Measurements from ENCODE around the gene GSTK1.
"Not testable (repeated sequence)": the region's sequence is repeated elsewhere in the genome, so short reads cannot be mapped to it uniquely, and the experiment has no call there.

Gene GSTK1

DNA sequence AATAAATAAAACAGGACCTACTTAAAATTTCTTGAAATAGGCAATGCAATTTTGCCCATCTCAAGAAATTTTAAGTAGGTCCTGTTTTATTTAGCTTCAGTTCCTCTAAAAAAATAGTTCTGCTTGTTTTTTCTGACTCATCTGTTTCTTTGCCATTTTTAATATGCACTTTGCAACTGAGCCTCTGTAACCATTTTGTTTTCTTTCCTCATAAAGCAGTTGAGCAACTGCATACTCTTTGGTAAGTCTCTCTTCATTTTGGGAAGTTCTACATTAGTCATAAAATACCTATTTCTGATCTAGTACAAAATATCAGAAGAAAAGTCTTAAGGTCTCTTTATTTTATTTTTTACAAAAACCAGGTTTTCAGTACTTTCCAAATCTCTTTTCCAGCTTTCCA lies 23.4 kb upstream of the GSTK1 start:
- DNase-seq: no peak

- DNase-seq: peak; percentile 83
These were observed 22.7 kb upstream of the GSTK1 start for GRCh38 chr7:143240291-143241168.

GRCh38 chr7:143242306-143242705 lies 20.9 kb upstream of the GSTK1 start:
- DNase-seq: no peak

- no peak for DNase-seq
These were observed 20.1 kb upstream of the GSTK1 start for GRCh38 chr7:143243111-143243510.

GRCh38 chr7:143243614-143244013 lies 19.6 kb upstream of the GSTK1 start:
- no peak for DNase-seq

DNA sequence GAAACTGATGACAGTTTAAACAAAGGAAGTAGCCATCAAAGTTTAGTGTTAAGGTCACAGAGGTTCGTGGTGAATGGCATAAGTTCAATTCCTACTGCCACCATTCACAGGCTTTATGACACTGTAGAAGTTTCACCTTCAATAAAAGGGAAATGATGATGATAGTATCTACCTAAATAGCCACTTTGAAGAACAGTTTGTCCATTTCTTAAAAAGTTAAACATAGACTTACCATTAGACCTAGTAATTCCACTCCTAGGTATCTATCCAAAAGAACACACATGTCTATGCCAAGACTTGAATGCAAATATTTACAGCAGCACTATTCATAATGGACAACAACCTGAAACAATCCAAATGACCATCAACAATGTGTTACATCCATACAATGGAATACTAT lies 18.9 kb upstream of the GSTK1 start:
- DNase-seq: no peak

DNA sequence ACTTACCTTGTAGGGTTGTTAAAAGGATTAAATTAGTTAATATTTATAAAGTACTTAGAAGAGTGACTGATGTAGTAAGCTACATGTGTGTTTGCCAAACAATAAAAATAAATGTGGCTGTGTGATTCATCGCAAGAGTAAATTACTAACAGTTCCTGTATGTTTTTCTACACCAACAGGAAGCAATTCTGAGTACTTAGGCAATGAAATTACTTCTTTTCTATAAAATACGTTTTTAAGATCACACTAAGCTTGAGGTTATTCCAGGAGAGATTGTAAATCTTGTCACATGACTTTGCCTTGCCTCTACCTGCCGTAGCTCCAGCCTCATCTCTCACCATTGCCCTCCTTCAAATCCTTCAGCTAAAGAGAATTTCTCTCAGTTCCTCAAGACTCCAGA lies 18.1 kb upstream of the GSTK1 start:
- DNase-seq: no peak

DNA sequence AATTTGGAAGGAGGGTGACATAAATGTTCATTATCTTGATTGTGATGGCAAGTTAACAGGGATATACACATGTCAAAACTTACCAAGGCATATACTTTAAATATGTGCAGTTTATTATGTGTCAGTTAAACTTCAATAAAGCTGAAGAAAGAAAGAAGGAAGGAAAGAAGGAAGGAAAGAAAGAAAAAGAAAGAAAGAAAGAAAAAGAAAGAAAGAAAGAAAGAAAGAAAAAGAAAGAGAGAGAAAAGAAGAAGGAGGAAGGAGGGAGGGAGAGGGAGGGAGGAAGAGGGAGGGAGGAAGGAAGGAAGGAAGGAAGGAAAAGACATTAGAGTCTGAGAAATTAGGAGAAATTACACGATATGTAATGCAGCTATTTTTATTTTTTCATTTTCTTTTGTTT lies 15.9 kb upstream of the GSTK1 start:
- no peak for DNase-seq

DNA sequence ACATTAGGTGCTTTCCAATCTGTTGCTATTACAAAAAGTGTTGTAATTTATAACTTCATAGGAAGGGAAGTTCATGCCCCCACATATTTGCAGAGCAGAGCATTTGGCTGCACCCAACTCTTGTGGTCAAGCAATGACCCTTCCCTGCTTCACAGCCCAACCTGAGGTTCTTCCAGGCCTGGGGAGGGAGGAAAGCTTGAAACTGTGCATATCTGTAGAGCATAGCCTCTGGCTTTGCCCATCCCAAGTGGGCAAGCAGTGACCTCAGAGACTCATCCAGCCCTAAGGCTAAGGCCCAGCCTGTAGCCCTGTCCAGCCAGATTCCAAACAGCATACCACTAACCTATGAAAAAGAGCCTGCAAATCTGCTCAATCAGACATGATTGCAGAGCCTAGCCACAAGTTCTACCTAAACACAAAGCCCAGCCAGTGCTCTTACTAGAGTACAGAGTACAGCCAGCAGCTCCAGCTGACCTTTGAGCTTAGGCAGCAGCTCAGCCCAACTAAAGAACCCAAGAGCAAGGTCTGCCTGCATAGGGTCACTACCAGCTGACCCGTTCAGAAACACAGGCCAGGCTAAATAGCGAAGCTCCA lies 14.4 kb upstream of the GSTK1 start:
- DNase-seq: peak; percentile 96

- DNase-seq: no peak
These were observed 13.0 kb upstream of the GSTK1 start for GRCh38 chr7:143250199-143250598.

- DNase-seq: no peak
These were observed 12.4 kb upstream of the GSTK1 start for GRCh38 chr7:143250822-143251221.

DNA sequence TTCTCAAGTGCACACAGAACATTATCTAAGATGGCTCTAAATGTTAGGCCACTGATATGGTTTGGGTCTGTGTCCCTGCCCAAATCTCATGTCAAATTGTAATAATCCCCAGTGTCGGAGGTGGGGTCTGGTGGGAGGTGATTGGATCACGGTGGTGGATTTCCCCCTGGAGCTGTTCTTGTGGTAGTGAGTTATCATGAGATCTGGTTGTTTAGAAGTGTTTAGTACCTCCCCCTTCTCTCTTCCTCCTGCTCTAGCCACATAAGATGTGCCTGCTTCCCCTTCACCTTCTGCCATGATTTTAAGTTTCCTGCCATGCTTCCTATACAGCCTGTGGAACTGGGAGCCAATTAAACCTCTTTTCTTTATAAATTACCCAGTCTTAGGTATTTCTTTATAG lies 11.2 kb upstream of the GSTK1 start:
- no peak for DNase-seq

DNA sequence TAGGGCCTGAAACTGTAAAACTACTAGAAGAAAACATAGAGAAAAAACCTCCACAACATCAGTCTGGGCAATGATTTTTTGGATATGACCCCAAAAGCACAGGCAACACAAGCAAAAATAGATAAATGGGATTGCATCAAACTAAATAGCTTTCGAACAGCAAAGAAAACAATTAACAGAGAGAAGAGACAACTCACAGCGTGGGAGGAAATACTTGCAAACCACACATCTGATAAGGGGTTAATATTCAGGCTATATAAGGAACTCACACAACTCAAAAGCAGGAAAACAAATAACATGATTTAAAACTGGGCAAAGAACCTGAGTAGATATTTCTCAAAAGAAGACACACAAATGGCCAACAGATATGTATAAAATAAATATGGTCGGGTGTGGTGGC lies 7.7 kb upstream of the GSTK1 start:
- no peak for DNase-seq

DNA sequence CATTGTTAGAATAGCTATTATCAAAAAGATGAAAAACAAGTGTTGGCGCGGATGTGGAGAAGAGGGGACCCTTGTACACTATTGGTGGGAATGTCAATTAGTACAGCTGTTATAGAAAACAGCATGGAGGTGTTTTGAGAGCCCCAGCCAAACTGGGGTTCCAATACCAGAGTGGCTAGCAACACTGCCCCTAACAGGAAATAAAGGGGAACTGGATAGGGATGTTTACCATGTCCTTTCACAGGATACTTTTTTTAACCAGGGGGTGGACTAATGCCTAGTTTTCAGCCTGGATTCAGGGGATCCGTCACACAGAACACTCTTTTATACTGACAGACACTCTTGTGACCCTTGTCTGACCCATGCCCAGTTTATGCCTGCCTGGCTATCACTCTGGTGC lies 6.9 kb upstream of the GSTK1 start:
- DNase-seq: no peak

GRCh38 chr7:143256932-143257331 lies 6.3 kb upstream of the GSTK1 start:
- no peak for DNase-seq

DNA sequence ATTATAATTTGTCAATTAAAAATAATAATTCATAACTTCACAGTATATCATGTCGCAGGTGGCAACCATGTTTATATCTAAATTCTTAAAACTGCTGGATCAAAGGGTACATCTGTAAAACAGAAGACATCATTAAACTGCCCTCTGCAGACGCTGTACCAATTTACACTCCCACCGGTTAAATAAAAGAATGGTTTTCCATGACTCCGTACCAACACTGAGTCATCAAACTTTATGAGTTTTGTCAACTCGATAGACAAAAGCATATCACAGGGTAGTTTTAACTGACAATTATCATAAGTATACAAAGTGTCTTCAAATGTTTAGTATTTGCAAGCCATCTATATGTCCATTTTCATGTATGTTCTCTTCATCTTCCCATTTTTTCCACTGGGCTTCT lies 5.7 kb upstream of the GSTK1 start:
- no peak for DNase-seq

- no peak for DNase-seq
These were observed 4.4 kb upstream of the GSTK1 start for GRCh38 chr7:143258831-143259230.

GRCh38 chr7:143259765-143260164 lies 3.5 kb upstream of the GSTK1 start:
- DNase-seq: no peak

DNA sequence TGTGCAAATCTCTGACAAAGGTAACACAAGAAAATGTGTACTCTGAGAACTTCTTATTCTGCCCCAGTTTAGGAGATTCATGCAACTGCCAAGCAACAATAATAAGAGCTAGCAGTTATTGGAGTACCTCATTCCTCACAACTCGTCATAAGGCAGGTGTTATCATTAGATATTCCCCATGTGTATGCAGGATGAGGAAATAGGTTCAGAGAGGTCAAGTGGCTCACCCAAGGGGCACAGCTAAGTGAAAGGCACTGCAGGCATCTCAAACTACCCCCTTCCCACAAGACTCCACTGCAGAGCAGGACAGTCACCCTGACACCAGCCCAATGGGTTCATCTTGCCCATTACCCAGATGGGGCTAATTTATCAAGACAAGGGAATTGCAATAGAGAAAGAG lies 1.3 kb upstream of the GSTK1 start:
- DNase-seq: no peak

GRCh38 chr7:143264196-143264568 lies 941 bp downstream of the GSTK1 start:
- DNase-seq: not testable (repeated sequence)

DNA sequence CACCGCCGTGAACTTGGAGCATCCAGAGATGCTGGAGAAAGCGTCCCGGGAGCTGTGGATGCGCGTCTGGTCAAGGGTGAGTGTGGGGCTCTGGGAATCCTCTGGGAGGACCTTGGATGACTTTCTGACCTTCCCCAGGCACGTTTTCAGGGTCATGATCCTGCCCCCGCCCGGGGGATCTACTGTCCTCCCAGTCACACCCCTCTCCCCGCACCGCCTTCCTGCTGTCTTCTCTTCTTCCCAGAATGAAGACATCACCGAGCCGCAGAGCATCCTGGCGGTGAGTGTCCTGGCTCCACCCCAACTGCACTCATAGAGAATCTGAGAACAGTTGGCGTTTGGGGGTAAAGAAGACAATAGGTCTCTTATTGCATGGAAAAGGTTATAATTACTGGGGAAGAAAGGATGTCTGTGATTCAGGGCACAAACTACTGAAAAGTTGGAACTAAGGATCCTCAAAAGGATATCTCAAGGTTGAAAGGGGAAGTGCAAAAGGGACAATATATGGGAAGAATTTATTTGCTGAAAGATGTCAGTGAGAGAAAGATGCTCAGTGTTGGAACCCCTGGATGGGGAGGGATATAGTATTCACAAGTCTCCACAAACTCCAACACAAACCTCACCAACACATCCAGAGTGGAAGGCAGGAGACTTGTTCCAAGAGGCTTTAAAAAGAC lies 1.9 kb downstream of the GSTK1 start:
- no peak for DNase-seq

DNA sequence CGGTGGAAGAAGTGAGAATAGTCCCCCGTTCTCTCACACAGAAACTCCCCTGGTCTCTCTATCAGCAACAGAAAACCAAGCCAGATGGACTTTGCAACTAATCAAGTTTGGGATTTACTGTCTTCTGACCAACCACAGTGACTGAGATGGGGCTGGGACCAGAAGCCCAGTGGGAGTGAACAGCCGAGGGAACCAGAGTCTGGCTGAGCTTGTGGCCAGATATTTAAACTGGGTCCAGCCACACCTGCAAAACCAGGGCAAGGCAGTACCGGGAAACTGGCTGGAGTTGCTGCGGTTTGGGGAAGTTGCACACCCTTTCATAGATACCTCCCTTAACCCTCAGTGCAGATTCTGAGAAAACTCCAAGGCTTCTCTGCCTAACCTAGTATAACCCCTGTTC lies 6.0 kb downstream of the GSTK1 start:
- no peak for DNase-seq

- DNase-seq: no peak
These were observed 8.0 kb downstream of the GSTK1 start for GRCh38 chr7:143271240-143271639.

DNA sequence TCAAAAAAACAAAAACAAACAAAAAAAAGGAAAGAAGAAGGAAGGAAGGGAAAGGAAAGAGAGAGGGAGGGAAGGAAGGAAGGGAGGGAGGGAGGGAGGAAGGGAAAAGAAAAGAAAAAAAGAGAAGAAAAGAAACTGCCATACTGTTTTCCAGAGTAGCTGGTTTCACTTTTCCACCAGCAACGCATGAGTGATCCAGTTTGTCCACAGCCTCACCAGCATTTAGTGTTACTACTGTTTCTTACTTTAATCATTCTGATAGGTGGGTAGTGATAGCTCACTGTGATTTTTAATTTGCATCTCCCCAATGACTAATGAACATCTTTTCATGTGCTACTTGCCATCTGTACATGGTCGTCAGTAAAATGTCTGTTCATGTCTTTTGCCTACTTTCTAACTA lies 9.6 kb downstream of the GSTK1 start:
- DNase-seq: no peak

Data from islet precursor cell (in vitro differentiated cells).